HL-60 (cell line): ENCODE results near the gene CDKN2B.

Experiments used
- POLR2AphosphoS5 ChIP-seq: IDR thresholded peaks from 2 replicates; pipeline ENCODE4 v1.6.1; 2012; ENCODE audit warnings: low read depth
- TF ChIP-seq, protein P1 (sequence below): IDR thresholded peaks from one replicate; pipeline ENCODE4 v1.5.1; 2011; ENCODE audit warnings: low read length, control low read depth, inconsistent platforms; ENCODE audit not compliant: insufficient read depth

DNA sequence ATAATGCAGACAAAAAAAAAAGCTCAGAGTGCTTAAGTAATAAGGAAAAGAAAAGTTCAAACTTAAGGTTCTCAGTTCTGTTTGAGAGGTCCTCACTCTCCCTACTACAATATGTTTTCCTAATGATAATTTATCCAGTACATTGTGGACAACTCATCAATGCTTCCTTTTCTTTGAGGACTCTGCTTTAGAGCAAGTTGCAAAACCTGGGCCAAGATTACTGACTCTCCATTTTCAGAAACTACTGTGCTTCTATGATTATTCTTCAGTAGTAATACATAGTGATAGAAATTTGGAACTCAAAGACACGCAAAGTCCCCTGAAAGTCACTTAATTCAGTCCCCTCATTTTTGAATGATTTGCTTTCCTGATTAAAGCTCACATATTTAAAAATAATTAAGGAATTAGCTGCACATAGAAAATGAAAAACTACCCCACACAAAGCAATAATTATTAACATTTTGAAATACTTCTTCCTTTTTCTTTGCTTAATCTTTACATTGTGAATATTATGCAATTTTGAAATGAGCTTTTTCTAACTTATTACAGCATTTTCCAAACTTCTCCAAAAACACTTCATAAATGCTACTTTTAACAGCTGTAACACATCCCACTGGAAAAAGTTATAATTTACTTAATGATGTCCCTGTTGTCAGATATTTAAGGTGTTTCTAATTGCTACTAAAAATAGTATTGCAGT is 26.1 kb downstream of the CDKN2B start:
- TF ChIP-seq, protein P1, sequence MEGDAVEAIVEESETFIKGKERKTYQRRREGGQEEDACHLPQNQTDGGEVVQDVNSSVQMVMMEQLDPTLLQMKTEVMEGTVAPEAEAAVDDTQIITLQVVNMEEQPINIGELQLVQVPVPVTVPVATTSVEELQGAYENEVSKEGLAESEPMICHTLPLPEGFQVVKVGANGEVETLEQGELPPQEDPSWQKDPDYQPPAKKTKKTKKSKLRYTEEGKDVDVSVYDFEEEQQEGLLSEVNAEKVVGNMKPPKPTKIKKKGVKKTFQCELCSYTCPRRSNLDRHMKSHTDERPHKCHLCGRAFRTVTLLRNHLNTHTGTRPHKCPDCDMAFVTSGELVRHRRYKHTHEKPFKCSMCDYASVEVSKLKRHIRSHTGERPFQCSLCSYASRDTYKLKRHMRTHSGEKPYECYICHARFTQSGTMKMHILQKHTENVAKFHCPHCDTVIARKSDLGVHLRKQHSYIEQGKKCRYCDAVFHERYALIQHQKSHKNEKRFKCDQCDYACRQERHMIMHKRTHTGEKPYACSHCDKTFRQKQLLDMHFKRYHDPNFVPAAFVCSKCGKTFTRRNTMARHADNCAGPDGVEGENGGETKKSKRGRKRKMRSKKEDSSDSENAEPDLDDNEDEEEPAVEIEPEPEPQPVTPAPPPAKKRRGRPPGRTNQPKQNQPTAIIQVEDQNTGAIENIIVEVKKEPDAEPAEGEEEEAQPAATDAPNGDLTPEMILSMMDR, result no peak
- no peak for TF ChIP-seq POLR2AphosphoS5
